IPS-15b (cell line): ENCODE results near the gene LRRC55.

Experiments
- H3K27me3 ChIP-seq: one replicate; pipeline ENCODE4 v1.6.1; 2013; ENCODE audit warnings: low read length; ENCODE audit not compliant: control insufficient read depth, insufficient read depth
- H3K36me3 ChIP-seq: one replicate; pipeline ENCODE4 v1.6.1; 2013; ENCODE audit warnings: low read length; ENCODE audit not compliant: control insufficient read depth, insufficient read depth
- H3K4me1 ChIP-seq: one replicate; pipeline ENCODE4 v1.6.1; 2013; ENCODE audit warnings: mild to moderate bottlenecking, low read length; ENCODE audit not compliant: control insufficient read depth, insufficient read depth
- H3K4me3 ChIP-seq: one replicate; pipeline ENCODE4 v1.5.1; 2013; ENCODE audit warnings: low read depth, low read length
- H3K9ac ChIP-seq: one replicate; pipeline ENCODE4 v1.6.1; 2013; ENCODE audit warnings: low read depth, mild to moderate bottlenecking, low read length
- H3K9me3 ChIP-seq: one replicate; pipeline ENCODE4 v1.6.1; 2013; ENCODE audit warnings: mild to moderate bottlenecking, low read length; ENCODE audit not compliant: control insufficient read depth, insufficient read depth

The LRRC55 gene

DNA sequence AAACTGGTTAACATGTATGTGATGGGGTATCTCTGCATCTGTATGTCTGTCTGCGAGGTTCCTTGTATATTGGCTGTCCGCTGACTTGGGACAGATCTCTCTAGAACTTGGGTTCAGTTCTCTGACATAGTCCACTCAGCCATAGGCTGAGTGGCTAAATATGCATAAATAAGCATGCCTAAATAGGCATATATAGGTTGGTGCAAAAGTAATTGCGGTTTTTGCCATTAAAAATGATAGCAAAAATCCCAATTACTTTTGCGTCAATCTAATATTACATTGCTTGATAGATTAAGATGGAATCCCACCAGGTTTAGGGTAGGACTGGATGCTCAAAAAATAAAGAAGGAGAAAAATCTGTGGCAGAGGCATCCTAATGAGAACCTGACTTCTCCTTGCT lies 8.8 kb downstream of the LRRC55 start:
- H3K9me3 ChIP-seq, result no peaks in the 10 kb centered on the region
- peaks cover 14% of the 10 kb centered on the region for H3K4me1 ChIP-seq
- H3K4me3 ChIP-seq, result no peak overlapping the region
- no peak overlapping the region for H3K9ac ChIP-seq
- no peaks in the 10 kb centered on the region for H3K27me3 ChIP-seq
- no peaks in the 10 kb centered on the region for H3K36me3 ChIP-seq

DNA sequence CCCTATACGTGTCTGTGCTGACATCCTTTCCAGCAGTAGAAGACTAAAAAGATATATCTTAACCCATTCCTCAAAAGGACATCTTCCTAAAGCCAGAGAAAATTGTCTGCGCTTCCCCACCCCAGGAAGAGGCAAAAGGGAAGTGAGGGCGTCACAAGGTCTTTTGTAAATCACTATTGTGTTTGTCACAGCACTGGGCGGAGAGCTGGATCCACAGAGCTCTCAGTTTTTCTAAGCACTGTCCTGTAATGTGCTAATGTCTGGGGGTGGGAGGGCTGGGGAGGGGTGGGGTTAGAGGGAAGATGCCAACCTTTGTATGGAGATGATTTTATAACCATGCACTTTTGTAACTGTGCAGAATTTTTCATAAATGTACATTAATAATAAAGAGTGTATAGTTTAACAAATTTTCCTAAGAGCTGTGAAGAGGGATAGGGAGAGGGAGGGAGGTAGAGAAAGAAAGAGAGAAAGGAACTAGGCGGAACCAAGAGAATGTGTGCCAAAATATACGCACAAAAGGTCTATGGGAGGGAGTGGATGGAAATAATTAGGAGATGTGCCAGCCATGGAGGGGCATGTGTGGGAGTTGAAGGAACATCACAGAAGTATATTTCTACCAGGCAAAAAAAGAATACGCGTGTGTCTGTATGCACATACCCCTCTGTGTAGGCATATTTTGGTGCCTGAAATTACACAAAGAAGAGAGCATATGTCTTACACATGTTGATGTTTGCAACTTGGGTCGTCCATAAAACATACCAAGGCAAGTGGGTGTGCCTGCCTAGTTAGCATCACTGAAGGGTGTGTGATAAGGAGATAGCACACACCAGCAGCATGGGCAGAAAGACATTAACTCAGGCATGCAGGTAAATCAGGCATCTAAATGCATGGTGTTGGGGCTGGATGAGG lies 9.8 kb downstream of the LRRC55 start:
- Histone ChIP-seq H3K36me3 (no peaks in the 10 kb centered on the region), H3K4me3 (no peak overlapping the region), H3K27me3 (no peaks in the 10 kb centered on the region), H3K9ac (no peak overlapping the region), H3K9me3 (no peaks in the 10 kb centered on the region), H3K4me1 (peaks cover 14% of the 10 kb centered on the region)

DNA sequence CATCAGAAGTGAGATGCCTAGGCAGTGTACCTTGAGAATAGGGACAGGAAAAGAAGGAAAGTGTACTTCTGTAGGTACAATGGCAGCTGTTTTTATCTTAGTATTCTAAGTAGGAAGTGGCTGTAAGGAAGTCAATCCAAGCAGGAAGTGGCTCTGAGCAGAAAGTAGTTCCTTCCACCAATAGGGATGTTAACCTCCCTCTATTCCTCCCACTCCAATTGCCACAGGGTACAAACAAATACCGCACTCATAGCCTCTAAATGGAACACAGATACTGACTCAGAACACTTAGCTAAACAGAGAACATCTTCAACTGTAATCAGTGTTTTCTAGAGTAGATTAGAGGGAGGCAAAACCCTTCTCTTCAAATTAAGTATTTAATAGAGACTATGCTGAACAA lies 10.6 kb downstream of the LRRC55 start:
- H3K9me3 ChIP-seq, result no peaks in the 10 kb centered on the region
- H3K27me3 ChIP-seq, result no peaks in the 10 kb centered on the region
- no peak overlapping the region for H3K9ac ChIP-seq
- H3K4me3 ChIP-seq, result no peak overlapping the region
- peaks cover 14% of the 10 kb centered on the region for H3K4me1 ChIP-seq
- no peaks in the 10 kb centered on the region for H3K36me3 ChIP-seq

DNA sequence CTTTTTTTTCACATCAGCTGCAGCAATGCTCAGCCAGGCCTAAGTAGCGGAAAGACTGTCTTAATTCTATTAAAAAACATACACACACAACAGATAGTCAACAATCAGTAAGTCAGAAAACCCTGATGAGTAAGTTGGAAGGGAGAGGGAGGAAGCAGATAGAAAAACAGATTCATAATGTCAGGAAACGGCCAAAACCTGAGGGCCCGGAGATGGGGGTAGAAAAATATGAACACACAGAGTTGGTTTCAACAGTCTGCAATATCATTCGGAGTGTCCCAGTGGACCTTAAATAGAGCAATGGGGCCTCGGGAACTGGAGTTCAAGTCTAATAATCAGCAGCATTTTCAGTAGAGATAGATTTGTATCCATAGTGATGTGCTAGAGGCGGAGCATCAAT lies 14.8 kb downstream of the LRRC55 start:
- Histone ChIP-seq H3K4me3 (no peak overlapping the region), H3K36me3 (no peaks in the 10 kb centered on the region), H3K9me3 (no peaks in the 10 kb centered on the region), H3K27me3 (no peaks in the 10 kb centered on the region), H3K4me1 (peaks cover 8% of the 10 kb centered on the region), H3K9ac (no peak overlapping the region)

DNA sequence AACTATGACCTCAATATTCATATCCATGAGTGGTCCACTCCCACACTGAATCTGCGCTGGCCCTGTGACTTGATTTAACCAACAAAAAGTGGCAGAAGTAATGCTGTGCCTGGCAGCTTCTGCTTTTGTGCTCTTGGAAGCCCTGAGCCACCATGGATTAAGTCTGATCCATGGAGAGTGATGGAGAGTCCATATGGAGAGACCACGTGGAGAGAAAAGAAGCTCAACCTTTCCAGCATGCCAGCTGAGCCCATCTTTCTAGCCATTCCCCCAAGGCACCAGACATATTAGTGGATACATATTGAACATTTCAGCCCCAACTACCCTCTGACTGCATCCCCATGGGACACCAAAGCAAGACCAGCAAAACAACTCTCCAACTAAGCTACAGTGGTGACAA lies 16.0 kb downstream of the LRRC55 start:
- no peak overlapping the region for H3K4me3 ChIP-seq
- H3K27me3 ChIP-seq, result no peaks in the 10 kb centered on the region
- no peaks in the 10 kb centered on the region for H3K9me3 ChIP-seq
- H3K9ac ChIP-seq, result no peak overlapping the region
- H3K36me3 ChIP-seq, result no peaks in the 10 kb centered on the region
- H3K4me1 ChIP-seq, result peaks cover 2% of the 10 kb centered on the region

DNA sequence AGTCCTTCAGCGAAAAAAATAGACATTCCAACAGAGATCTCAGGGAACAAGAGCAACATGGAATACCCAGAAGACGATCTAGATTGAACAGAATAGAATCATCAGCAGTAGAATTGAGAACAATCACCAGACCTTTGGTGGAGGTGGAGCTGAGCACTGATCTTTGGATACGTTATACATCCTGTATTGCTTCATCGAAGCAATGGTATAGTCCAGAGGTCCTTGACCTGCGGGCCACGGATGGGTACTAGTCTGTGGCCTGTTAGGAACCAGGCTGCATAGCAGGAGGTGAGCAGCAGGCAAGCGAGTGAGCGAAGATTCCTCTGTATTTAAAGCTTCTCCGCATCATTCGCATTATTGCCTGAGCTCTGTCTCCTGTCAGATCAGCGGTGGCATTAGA lies 17.6 kb downstream of the LRRC55 start:
- no peaks in the 10 kb centered on the region for H3K27me3 ChIP-seq

DNA sequence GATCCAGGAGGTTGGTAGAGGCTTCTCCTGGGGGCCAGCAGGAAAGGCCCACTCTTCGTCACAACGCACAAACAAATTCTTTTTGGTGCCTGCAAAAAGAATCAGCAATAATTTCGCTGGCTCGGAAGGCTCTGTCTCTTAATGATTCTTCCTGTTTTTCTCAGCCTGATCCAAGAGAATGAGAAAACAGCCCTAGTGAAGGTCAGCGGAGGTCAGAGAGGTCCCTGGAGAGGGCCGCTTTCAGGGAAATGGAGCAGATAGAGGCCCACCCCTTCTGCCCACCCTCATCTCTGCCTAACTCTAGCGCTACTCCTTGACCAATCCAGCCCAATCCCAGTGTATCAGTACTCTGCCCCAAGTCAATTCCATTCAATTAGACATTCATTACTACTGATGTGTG lies 19.2 kb downstream of the LRRC55 start:
- Histone ChIP-seq H3K9me3 (no peaks in the 10 kb centered on the region), H3K4me1 (peaks cover 6% of the 10 kb centered on the region), H3K9ac (no peak overlapping the region), H3K36me3 (no peaks in the 10 kb centered on the region), H3K27me3 (no peaks in the 10 kb centered on the region), H3K4me3 (no peak overlapping the region)

More for the DNA sequence above, 17.6 kb downstream of the LRRC55 start:
- Histone ChIP-seq H3K9ac (no peak overlapping the region), H3K4me1 (peaks cover 2% of the 10 kb centered on the region), H3K9me3 (no peaks in the 10 kb centered on the region), H3K4me3 (no peak overlapping the region), H3K36me3 (no peaks in the 10 kb centered on the region)

DNA sequence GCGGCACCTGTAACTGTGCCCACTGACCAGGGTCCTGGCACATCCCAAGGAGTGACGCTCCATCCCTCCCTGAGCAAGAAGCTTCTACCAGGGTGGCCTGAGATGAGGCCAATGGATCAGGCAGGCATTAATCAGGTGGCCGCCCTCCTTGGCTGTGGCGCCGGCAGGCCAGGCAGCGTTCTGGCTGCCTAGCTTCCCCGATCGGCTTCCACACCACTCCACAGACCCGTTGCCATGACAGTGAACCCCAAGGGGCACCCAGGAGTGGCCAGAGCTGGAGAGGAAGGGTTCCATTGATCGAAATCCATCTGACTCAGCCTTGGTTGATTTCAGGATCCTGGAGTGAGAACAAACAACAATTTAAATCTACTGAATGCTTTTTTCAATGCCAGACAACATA lies 20.5 kb downstream of the LRRC55 start:
- Histone ChIP-seq H3K9me3 (no peaks in the 10 kb centered on the region), H3K27me3 (no peaks in the 10 kb centered on the region), H3K36me3 (no peaks in the 10 kb centered on the region), H3K4me1 (peaks cover 6% of the 10 kb centered on the region), H3K9ac (no peak overlapping the region), H3K4me3 (no peak overlapping the region)

DNA sequence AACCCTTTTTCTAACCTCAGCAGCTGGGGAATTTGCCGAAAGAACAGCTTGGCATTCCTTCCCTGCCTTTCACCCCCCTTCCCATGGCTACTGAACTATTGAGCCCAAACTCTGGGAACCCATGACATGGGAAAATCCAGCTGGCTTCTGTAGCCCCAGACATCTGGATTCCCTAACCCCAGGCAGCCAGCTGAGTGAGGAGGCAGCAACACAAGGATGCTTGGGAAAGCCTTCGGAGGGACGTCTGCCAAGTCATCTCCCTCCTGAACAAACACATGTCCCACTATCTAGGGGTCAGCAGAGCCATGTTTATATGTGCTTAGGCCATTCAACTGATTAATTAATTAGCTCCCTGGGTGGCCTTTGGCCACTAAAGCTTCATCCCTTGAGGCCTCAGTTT lies 21.6 kb downstream of the LRRC55 start:
- no peaks in the 10 kb centered on the region for H3K9me3 ChIP-seq
- no peak overlapping the region for H3K4me3 ChIP-seq
- H3K27me3 ChIP-seq, result no peaks in the 10 kb centered on the region
- no peak overlapping the region for H3K9ac ChIP-seq
- H3K36me3 ChIP-seq, result no peaks in the 10 kb centered on the region
- H3K4me1 ChIP-seq, result peaks cover 6% of the 10 kb centered on the region

DNA sequence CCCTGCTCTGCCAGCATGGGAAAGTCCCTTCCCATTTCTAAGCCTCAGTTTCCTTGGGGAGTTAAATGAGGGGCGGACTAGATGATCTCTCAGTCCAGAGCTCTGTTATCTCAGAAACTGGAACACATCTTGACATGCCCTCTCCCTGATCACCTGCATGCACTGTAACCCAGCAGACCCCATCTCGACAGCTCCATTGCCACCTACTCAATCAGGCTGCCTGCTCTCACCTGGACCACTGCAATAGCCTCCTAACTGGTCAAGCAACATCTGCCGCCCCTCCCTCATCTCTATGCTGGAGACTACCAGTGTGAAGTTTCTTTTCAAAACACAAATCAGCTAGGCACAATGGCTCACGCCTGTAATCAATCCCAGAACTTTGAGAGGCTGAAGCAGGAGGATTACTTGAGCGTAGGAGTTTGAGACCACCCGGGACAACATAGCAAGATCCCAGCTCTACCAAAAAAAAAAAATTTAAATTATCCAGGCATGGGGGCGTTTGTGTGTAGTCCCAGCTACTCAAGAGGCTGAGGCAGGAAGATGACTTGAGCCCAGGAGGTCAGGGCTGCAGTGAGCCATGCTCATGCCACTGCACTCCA lies 22.2 kb downstream of the LRRC55 start:
- no peaks in the 10 kb centered on the region for H3K27me3 ChIP-seq
- H3K4me3 ChIP-seq, result no peak overlapping the region
- no peaks in the 10 kb centered on the region for H3K36me3 ChIP-seq
- peaks cover 6% of the 10 kb centered on the region for H3K4me1 ChIP-seq
- H3K9ac ChIP-seq, result no peak overlapping the region
- no peaks in the 10 kb centered on the region for H3K9me3 ChIP-seq

DNA sequence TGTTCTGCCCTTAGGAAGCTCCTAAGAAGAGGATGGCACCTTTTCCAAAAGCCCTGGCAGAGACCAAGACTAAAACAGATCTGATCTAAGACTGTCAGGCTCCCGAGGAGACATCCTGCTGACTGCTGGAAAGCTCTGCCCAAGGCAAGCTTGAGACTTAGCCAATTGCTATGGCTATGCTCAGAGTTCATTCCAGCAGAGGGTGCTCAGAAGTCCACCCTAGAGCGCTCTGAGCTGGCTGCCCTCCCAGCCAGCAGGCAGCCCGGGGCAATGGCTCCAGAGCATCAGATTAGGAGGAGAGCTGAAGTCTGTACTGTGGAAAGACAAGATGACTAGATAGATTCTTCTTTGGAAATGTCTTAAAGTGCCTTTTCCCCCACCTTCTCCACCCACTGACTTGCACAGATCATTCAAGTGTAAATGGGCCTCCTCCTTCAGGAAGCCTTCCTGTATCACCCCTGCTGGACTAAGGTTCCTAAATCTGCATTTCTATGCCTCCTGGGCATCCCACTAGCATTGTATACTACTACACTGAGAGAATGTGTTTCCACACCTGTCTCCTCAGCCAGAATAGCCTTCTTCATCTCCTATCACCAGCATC lies 23.4 kb downstream of the LRRC55 start:
- H3K9me3 ChIP-seq, result no peaks in the 10 kb centered on the region
- no peak overlapping the region for H3K9ac ChIP-seq
- H3K4me3 ChIP-seq, result no peak overlapping the region
- H3K36me3 ChIP-seq, result no peaks in the 10 kb centered on the region
- no peaks in the 10 kb centered on the region for H3K27me3 ChIP-seq
- peaks cover 6% of the 10 kb centered on the region for H3K4me1 ChIP-seq

DNA sequence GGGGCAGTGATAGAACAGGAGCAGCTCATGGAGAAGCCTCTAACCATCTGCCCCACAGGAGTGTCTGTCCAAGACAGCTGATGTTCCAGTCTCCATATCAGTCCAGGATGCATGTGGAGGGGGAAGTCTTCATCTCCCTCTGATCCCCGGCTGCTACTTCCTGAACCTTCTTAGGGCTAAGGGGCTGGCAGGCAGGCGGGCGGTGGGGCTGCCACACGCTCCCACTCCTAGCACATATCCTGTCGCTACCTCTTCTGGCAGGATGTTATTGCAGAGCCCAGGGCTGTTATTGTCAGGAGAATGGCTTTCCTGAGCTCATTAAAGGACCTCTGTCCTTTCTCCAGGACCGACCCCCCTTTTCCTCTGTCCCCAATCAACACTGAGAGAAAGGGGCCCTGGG lies 25.4 kb downstream of the LRRC55 start:
- H3K9me3 ChIP-seq, result no peaks in the 10 kb centered on the region
- H3K27me3 ChIP-seq, result no peaks in the 10 kb centered on the region
- H3K36me3 ChIP-seq, result no peaks in the 10 kb centered on the region
- H3K4me1 ChIP-seq, result peaks cover 6% of the 10 kb centered on the region
- H3K9ac ChIP-seq, result no peak overlapping the region
- no peak overlapping the region for H3K4me3 ChIP-seq
